Stimulated activated CD4-positive, alpha-beta T cell treated with anti-CD3 and anti-CD28 coated beads, Interleukin-4, amount 100 ng/mL, for 4 hours (primary cell): ENCODE results near the gene RASGEF1C.

ENCODE experiments used
- DNase-seq, 2 experiments: peaks; one replicate each; pipeline ENCODE4 v3.0.0-alpha.2; 2020

Gene RASGEF1C

DNA sequence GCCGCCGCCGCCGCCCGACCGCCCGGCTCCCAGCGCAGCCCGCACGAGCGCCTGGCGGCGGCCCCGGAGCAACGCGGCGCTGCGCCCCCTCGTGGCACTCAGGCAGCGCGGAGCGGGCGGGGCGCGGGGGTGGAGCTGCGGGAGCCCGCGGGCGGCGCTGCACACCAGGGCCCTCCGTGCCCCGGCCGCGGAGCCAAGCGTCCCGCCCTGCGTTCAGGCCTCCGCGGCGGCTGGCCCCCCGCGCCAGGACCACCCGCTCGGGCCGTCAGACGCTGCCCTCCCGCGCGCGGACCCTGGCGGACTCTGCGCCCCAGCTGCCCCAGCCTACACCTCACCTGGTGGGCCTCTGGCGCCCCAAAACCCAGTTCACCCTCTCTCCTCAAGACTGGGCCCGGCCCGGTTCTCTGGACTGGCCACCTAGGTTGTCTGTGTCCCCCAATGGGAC lies at the start of gene RASGEF1C:
Gene RASGEF1C, minus strand, starts transcription at position 75 of the 445 bp plus-strand sequence. CDS start 71,159 bp downstream, outside the sequence.
- peak; percentile 50 to 72 for DNase-seq

DNA sequence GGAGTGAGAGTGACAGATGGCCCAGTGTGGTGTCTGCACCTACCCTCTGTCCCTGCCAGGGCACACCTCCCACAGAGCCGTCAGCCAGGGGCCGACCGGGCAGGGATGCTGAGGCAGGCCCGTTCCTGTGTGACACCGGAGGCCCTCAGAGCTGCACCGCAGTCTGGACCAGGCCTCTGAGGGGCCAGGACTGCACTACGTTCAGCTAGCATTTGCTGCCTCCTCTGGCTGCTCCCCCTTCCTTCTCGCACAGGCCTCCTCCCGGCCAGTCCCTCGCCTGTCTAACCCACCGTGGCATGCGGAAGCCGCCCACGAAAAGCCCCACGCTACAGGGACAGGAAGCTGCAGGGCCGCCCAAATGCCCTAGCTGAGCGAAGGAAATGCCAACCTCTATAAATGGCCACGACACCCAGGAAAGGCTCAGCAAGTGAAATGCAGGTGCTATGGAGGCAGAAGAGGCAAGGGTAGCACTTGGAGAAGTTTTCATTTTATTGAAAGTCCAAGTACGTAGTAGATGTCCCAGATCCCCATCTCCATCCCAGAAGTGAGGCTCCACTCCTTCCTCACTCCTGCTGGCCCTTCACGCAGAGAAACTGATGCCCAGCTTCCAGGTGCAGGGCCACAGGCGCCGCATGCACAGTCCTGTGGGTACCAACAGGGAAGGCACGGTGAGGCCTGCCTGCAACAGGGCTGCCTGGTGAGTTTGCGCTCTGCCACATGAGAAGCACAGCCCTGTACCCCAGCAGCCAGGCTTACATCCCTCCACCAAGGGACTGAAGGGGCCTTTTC lies 44.2 kb upstream of the RASGEF1C start:
- no peak for DNase-seq

DNA sequence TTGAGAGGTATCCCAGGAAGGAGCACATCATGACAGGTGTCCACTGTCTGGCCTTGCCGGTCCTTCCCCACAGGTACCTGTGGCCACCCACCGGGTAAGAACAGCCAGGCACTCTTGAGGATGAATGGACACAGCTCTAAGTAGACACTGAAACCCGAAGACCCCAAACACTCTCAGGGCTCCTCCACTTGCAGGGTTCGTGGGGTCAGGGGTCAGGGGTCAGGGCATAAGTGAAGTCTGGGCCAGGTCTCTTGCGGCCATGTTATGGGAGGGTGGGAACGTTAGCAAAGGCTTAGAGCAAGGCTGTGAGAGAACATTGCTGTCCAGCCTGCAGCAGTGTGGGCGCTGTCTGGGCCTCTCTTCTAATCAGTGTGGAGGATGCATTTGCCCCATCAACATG lies 42.9 kb upstream of the RASGEF1C start:
- no peak for DNase-seq

DNA sequence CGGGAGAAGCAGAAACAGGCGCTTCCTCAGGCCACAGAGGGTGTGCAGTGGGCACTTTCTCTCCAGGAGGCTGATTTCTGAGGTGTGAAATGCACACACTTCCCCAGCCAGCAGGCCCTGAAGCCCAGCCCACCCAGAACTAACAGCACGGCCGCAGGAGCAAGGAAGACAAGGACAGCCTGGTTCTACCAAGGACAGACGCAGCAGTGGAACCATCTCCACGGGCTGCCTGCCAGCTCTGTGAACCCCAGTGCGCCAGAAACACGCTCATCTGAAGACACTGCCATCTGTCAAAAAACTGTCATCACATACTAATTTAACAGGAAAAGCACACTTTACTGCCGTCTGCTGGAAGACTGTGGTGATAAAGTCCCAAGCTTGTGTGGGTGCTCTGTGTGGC lies 42.1 kb upstream of the RASGEF1C start:
- no peak for DNase-seq

DNA sequence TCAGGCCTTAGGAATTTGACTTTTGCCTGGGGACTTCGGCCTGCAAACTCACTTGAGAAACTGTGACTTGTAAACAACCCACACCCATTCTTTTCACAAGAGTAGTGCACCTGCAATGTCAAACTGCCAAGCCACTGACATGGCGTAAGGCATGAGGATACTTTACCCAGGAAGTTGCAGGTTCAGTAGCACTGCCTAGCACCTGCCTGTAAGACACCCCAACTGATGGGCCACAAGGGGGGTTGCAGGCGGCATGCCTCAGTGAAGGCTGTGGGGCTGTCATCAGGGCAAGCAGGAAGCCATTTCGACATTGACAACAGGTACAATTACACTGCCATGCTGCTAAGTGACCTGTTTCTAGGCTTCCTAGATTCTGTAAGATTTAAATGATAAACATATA lies 41.3 kb upstream of the RASGEF1C start:
- no peak for DNase-seq

DNA sequence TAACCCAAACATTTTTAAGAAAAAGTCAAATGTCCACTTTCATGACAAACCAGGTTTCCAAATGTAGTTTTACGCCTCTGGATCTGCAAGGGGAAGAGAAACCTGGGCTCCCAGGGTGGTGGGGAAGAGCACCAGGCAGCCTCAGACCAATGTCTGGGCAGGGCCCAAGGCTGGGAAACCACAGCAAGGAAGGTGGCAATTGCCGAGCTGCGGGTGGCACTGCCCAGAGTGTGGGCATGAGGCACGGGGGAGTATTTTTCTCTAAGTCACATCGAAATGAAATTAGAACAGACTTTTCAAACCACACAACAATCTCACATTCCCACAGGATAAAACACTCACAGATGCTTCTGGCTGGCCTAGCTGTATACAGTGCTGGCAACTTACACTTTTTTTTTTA lies 32.6 kb upstream of the RASGEF1C start:
- DNase-seq, result no peak

DNA sequence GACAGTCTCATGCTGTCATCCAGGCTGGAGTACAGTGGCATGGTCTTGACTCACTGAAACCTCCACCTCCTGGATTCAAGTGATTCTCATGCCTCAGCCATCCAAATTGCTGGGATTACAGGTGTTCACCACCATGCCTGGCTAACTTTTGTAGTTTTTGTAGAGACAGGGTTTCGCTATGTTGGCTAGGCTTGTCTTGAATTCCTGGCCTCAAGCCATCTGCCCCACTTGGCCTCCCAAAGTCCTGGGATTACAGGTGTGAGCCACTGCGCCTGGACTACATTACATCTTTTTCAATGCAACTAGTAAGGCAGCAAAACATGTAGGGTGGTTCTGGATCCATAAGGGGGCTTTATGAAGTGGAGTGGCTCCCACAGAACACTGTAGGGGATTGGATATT lies 29.6 kb upstream of the RASGEF1C start:
- no peak for DNase-seq

DNA sequence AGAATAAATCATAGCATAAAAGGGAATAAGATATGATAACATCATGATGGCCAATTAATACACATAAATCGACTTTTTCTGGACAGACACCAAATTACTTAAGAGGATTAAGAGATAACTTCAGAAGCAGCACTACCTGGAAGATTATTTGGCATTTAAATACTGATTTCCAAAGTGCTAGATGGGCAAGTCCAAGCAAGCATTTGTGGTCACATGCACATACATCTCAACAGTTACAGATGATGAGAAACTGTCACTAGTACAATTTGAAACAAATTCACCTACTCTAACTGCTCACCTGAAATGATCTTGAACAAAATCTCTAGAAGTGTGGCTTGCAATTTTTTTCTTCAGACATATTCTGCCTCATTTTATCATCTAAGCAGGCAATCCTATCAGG lies 26.8 kb upstream of the RASGEF1C start:
- DNase-seq, result no peak

DNA sequence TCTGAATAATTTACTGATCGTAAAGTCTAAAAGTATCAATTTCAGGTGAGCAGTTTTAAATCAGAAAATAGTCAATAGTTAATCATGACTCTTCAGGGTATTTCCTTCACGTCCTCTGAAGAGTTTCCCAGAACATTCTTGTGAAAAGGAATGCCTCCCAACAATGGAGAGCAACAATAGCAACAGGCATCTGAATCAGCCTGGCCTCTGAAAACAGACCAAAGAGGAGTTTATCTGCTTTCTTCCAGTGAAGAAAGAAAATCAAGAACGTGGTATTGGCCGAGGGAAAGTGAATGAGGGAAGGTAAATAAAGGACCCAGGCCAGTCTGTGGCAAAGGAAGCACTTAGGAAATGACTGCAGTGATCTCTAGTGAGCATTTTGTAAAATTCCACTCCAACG lies 26.1 kb upstream of the RASGEF1C start:
- DNase-seq, result no peak

DNA sequence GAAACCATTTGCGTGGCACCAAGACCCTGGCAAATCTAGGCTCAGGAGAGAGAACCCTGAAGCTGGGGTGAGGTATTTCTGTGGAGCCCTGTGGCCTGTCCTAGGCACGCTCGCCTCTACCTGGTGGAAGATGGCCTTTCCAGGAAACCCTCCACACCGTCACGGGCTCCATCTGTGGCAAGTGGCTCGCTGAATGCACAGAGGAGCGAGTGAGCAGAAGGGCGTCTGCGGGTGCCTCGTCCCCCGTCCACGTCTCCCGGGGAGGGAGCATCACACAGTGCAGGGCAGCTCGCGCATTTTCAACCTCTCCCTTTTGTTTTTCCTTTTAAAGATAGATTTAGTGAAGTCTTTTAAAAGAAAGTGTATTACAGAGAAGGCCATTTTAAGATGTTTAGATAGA lies 25.3 kb upstream of the RASGEF1C start:
- no peak for DNase-seq

DNA sequence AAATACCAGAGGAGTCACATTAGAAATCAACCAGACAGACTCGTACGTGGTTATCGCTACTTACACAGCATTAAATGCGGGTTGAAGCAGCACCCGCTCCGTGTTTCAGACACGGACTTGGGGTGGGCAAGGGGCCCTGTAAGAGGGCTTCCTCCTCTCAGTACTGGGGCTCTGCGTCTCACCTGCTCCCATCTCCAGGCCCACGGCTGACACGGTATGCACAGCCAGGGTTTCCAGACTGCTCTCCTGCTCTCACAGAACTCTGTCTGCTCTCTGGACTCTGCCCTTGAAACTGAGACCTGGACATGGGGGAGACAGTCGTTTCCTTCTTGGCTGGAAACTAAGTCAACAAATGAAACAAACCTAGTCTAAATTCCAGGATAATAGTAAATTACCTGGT lies 24.7 kb upstream of the RASGEF1C start:
- DNase-seq, result no peak

DNA sequence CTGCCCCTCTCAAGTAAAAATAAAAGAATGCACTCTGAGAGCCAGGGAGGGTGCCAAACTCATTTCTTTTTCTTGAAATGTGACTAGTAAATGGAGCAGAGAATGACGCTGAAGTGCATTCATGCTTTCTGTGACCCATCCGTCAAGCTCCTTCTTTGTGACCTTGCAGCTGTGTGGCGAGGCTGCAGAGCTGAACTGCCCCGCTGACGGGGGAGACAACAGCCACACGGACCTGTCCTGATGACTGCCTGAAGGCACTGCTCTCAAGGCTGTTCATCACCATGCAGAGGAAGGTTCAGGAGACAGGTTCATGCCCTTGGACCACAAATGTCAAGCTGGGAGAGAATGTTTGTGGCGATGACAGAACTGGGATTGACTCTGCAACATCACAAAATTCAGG lies 21.0 kb upstream of the RASGEF1C start:
- no peak for DNase-seq

DNA sequence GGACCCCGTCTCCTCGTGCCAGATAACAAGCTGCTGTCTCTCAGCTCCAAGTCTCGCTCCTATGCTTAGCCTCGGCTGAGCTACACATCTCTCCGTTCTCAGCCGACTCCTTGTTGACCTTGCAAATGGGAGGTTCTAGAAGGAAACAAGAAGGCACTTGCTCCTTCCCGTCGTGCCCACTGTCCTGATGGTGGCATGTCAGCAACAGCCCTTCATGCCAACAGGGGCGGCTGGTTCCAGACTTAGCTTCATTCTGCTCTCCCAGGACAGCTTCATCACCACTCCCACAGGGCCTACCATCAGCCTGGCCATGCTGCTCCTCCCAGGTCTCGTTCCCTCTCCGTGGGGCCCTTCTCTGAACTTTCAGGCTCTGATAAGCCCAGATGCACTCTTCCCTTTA lies 13.0 kb upstream of the RASGEF1C start:
- DNase-seq, result no peak

DNA sequence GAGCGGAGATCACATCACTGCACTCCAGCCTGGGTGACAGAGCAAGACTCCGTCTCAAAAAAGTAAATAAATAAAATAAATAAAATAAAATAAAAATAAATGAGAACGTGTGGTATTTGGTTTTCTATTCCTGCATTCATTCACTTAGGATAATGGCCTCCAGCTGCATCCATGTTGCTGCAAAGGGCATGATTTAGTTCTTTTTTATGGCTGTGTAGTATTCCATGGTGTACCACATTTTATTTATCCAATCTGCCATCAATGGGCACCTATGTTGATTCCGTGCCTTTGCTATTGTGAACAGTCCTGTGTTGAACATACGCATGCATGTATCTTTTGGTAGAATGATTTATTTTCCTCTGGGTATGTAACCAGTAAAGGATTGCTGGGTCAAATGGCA lies 8.8 kb upstream of the RASGEF1C start:
- DNase-seq, result no peak

DNA sequence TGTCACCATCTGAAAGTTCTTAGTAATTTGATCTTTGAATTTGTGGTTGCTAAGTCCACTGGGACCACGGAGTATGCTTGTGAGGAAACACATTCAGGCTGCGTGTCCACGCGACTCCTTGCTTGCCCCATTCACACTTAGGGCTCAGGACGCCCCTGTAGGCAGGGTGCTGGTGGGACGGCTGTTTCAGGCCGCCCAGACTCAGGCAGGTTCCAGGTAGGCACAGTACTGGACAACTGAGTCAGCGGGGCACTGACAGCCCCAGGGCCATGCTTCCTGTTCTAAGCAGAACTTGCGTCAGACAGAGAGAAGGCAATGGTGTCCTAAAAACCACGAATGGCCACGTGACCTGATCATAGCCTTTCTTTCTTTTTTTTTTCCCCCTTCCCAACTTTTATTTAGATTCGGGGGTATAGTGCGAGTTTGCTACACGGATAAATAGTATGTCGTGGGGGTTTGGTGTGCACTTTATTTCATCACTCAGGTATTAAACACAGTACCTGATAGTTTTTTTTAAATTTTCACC lies 7.7 kb upstream of the RASGEF1C start:
- no peak for DNase-seq

DNA sequence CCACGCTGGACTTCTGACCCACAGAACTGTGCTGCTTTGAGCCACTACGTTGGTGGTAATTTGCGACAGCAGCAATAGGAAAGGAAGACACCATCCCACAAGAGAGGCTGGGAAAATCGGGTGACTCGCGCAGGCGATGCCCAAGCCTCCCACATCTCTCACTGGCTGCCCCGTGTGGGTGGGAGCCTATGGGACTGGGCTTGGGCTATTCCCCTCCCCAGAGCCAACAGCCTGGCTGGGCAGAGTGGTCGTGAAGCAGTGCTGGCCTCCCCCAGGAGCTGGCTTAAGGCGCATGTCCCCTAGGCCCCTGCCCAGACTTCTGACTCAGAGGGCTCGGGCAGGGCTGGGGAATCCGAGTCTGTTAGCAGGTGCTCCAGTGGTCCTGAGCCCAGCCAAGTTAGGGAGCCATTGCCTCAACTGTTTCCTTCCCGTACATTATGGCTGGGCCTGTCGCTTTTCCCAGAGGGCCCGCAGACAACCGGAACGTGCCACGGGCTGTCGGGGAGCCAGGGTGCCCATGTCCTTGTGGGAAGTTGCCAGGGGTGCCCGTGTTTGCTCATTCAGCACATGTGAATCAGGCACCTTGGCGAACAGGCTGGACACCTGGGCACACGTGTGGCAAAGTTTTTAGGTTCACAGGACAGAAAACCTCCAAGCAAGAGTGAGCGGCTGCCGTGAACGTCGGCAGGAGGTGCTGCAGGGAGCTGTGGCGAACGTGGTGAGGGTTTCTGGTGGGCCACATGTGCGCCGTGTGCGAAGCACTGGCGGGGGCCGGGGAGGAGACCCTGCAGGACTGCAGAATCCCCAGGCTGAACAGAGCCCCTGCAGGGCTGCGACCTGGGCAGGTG lies 7.0 kb upstream of the RASGEF1C start:
- no peak for DNase-seq

DNA sequence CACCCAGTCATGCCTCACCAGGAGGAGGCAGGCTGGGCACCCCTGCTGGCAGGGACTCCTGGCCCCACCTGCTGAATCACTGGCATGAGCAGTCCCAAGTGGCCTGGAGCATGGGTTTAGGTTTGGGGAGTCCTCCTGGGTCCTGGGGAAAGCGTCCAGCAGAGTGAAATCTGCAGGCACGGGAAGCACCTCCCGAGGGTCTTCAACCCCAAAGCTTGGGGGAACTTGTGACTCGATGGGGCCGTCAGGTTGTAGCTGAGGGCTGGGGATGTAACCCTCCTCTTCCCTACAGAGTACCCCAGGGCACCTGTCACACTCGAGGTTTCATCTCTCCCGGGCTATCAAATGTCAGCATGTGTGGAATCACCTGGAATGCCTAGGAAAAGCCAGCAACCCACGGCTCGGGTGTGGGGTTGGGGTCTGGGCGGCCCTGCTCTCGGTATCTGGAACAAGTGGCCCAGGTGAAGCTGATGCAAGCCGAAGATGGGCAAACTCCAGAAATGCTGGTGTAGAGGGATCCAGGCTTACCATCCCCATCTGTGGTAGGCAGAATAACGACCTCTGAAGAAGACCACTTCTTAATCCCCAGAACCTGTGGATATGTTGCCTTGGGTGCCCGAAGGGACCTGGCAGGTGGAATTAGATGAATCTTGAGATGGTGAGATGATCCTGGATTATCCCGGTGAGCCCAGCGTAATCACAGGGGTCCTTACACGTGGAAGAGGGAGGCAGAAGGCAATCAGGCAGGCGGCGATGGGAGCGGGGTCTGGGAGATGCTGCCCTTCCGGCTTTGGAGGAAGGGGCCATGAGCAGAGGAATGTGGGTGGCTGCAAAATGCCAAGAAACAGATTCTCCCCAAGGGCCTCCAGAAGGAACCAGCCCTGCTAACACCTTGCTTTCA lies 6.1 kb upstream of the RASGEF1C start:
- DNase-seq, result no peak

DNA sequence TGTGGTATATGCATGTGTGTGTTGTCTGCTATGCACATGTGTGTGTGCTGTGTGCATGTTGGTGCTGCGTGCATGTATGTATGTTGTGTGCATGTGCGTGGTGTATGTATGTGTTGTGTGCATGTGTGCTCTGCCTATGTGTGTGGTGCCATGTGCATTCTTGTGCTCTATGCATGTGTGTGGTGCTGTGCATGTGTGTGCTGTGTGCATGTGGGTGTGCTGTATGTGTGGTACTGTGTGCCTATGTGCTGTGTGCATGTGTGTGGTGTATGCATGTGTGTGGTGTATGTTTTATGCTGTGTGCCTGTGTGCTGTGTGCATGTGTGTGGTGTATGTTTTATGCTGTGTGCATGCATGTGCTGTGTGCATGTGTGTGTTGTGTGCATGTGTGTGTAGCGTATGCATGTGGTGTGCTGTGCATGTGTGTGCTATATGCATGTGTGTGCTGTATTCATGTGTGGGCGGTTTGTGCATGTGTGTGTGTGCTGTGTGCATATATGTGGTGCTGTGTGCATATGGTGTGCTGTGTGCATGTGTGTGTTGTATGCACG lies 4.7 kb upstream of the RASGEF1C start:
- no peak for DNase-seq

DNA sequence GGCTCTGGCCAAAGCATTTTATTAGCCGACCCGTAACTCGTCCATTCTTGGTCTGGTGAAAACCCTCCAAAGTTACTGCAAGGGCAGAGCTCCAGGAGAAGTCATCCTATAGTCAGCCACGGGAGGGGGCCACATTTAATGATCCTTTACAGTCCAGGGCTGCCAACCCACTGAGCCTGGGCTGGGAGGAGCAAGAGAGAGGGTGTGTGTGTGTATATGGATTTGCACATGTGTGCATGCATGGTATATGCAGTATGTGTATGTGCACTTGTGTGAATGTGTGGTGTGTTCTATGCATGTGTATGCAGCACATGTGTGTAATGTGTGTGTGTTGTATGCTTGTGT lies 4.2 kb upstream of the RASGEF1C start:
- no peak for DNase-seq

DNA sequence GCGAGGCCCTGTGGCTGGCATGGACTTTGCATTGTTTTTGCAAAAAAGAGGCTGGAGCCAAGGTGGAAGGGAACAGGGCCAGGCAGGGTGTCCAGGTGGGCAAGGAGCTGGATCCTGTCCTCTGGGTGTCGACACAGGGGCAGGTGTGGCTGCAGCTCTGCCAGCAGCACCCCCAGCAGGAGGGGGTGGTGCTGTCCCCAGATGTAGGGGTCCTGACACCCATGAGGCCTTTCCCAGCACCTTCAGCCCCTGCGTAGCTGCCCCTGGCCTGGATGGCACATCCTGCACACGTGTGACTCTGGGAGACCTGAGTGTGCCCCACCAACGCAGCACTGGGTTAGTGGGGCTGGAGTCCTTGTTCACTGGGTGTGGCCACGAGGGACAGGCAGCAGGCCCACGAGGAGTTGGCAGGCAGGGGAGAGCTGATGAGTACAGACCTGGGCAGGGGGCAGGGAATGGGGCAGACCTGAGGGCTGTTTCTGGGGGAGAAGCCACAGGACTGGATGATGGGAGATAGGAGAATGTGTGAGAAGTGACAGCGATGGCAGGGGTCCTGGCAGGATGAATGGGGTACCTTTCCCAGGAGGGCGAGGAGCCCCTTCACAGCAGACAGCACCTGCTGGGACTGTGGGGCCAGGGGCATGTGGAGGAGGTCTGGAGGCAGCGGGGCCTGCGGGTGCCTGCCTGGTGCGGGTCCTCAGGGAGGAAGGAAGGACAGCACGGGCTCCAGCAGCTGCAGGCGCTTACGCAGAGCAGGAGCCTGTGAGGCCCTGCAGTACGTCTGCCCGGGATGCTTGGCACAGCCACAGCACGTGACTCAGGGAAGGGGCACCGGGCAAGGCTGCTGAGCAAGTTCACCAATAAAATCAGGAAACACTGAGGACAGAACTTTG lies 3.6 kb upstream of the RASGEF1C start:
- no peak for DNase-seq

DNA sequence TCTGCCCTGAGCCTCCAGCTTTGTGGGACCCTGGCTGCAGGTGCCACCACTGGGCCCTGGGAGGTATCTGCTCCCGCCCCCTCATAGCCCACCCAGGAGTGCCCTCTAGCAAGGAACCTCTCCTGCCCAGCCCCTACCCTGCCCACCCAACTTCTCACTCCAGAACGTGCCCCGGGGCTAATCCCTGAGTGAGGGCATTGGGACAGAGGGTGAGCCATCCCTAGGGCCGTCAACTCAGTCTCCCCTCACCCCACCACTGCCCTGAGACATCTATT lies 2.7 kb upstream of the RASGEF1C start:
- DNase-seq, result no peak
